Epithelial cell of proximal tubule (primary cell): ENCODE data around the gene NFAT5. TPM values are rescaled to one million over a fixed set of nuclear protein-coding genes. Genes with fewer than 3 reads are reported as not detected.
"Not testable (repeated sequence)": the region's sequence is repeated elsewhere in the genome, so short reads cannot be mapped to it uniquely, and the experiment has no call there.

Experiments used
- DNase-seq: peaks from one replicate; pipeline ENCODE4 v3.0.0-alpha.2; 2011; ENCODE audit warnings: low read depth
- H3K4me3 ChIP-seq: 2 replicates; pipeline ENCODE4 v1.5.1; 2011; ENCODE audit warnings: low read depth, mild to moderate bottlenecking, low read length
- total RNA-seq: library from RNA; depleted of rRNA; stranded (reverse); fragments of >200 nt; gene quantifications from 2 replicates; pipeline ENCODE4 v1.2.3, GENCODE V29; 2015
- TF ChIP-seq, protein P1 (sequence below): conservative IDR thresholded peaks from 2 replicates; pipeline ENCODE4 v1.5.1; 2012; ENCODE audit warnings: low read depth, mild to moderate bottlenecking, low read length

The NFAT5 gene
- total RNA-seq, 1 donor from 2014 or later, result 6.5 TPM

DNA sequence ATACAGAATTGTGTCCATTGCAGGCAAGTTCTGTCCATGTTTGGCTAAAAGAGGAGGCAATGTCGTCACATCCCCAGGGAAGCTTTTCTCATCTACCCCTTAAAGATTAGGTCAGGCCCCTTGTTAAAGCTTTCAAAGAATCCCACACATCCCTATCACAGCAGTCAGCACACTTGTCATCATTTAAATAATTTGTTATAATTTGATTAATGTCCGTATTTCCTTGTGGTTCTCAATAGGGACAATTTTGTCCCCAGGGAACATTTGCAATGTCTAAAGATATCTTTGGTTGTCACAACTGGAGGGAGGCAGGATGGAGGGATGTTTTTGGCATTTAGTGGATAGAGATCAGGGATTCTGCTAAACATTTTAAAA lies 28.1 kb upstream of the NFAT5 start:
- DNase-seq, result no peak
- H3K4me3 ChIP-seq, result no peak overlapping the region
- TF ChIP-seq, protein P1, sequence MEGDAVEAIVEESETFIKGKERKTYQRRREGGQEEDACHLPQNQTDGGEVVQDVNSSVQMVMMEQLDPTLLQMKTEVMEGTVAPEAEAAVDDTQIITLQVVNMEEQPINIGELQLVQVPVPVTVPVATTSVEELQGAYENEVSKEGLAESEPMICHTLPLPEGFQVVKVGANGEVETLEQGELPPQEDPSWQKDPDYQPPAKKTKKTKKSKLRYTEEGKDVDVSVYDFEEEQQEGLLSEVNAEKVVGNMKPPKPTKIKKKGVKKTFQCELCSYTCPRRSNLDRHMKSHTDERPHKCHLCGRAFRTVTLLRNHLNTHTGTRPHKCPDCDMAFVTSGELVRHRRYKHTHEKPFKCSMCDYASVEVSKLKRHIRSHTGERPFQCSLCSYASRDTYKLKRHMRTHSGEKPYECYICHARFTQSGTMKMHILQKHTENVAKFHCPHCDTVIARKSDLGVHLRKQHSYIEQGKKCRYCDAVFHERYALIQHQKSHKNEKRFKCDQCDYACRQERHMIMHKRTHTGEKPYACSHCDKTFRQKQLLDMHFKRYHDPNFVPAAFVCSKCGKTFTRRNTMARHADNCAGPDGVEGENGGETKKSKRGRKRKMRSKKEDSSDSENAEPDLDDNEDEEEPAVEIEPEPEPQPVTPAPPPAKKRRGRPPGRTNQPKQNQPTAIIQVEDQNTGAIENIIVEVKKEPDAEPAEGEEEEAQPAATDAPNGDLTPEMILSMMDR, result no peak

DNA sequence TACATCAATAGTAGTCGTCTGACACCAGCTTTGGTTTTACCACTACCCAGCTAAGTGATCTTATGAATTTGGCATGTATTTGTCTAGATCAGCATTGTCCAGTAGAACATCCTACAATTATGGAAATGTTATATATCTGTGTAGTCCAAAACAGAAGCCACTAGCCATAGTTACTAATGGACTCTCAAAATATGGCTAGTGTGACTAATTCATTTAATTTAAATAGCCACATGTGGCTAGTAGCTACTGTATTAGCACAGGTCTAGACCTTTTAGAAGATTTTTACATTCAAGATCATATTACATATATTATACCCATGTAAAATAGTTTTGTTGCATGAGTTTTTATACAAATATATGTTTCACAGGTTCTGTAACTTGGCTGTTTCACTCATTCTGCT lies 27.0 kb upstream of the NFAT5 start:
- H3K4me3 ChIP-seq, result no peak overlapping the region
- TF ChIP-seq, protein P1, result no peak
- DNase-seq, result no peak

DNA sequence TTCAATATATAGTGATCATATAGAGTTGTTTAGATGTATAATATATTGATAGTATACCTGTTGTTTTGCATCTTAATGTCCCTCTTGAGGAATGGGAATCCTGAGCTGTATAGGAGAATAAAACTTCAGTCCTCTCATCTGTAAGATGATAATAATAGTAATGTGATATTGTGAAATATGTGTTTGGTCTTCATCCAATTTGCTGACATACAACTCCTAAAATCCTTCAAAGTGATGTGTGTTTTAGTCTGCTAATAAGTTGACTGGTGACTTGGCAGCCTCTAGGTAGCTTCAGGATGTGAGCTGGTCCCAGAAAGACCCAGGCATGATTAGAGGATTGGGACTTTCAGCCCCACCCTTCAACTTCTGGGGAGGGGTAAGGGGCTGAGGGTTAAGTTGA lies 22.8 kb upstream of the NFAT5 start:
- no peak overlapping the region for H3K4me3 ChIP-seq
- TF ChIP-seq, protein P1, result no peak
- DNase-seq, result no peak

DNA sequence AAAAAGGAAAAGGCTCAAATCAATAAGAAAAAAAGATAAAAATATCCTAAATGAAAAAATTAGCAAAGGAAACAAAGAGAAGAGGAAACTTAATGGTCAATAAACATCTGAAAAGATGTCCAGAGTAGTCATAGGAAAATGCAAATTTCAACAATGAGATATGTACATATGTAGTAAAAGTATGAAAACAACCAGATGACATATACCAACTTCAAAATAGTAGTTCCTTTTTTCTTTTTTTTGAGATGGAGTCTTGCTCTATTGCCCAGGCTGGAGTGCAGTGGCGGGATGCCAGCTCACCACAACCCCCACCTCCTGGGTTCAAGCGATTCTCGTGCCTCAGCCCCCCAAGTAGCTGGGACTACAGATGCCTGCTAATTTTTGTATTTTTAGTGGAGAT lies 21.7 kb upstream of the NFAT5 start:
- no peak overlapping the region for H3K4me3 ChIP-seq
- no peak for DNase-seq
- TF ChIP-seq, protein P1, result no peak

DNA sequence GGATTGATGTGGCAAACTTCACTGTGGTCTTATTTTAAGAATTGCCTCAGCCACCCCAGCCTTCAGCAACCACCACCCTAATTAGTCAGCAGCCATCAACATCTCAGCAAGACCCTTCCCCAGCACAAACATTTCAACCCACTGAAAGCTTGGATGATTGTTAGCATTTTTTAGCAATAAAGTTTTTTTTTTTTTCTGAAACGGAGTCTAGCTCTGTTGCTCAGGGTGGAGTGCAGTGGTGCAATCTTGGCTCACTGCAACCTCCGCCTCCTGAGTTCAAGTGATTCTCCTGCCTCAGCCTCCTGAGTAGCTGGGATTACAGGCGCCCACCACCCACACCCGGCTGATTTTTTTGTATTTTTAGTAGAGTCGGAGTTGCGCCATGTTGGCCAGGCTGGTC lies 19.1 kb upstream of the NFAT5 start:
- H3K4me3 ChIP-seq, DNase-seq: not testable (repeated sequence)

DNA sequence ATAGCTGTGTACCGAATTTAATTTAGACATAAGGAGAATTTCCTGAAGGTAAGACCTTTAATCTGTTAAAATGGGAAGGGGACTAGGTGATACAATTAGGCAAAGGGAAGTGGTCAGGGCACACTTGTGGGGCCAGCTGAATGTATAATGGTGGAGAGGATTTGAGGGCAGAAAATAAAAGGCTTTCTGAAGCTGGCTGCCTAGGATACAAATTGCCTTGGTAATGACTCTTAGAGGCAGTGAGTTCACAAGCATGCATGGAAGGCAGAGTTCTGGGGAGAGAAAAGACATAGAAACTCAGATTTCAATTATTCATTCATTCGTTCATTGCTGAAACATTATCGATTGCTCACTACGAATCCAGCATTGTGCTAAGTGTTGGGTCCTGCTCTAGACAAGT lies 12.4 kb upstream of the NFAT5 start:
- TF ChIP-seq, protein P1, result no peak
- no peak for DNase-seq

DNA sequence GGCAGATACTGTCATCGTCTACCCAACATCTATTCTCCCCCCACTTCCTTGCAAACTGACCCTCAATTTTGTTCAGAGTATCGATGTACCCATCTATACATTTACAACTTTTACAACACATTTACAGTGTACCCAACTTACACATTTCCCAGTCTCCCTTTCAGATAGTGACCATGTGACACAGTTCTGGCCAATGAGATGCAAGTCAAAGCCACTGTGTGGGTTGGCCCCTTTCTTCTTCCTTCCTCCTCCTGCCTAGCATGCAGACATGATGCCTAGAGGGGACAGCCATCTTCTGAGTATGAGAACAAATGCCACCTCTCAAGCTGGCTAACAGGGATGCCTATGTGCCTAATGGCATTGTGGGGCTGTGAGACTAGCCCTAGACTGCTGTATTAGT lies 11.3 kb upstream of the NFAT5 start:
- TF ChIP-seq, protein P1, result no peak
- H3K4me3 ChIP-seq, result no peak overlapping the region
- no peak for DNase-seq

More for the DNA sequence above, 12.4 kb upstream of the NFAT5 start:
- no peak overlapping the region for H3K4me3 ChIP-seq

DNA sequence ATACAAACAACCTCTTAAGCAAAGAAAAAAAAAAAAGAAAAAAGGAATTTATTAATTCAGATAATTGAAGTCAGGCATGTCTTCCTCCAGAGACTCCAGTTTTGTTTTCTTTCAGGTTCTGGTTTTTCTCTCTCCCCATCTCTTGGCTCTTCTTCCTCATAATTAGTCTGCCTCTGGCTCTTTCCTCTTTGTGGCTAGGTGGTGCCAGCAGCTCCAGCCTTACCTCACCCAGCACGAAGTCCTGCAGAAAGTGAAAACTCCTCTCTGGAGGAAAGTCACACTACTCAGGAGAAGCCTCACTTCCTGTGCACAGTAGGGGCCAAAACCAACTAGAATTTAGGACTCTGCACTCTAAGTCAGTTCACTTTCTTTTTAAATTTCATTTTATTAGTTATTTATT lies 10.3 kb upstream of the NFAT5 start:
- TF ChIP-seq, protein P1, result no peak
- H3K4me3 ChIP-seq, result no peak overlapping the region
- no peak for DNase-seq
